SU-DHL-6 (cell line): Measurements from ENCODE around the gene GATAD2B.

Source experiments
- H2AFZ ChIP-seq: fragments of 200-600 bp; sonication (generic); 2 replicates; pipeline ENCODE4 v1.6.1; 2014; ENCODE audit warnings: low read depth, mild to moderate bottlenecking, moderate library complexity, mixed read lengths, antibody characterized with exemption, low read length; ENCODE audit not compliant: severe bottlenecking
- H3F3A ChIP-seq: fragments of 200-600 bp; shearing (Covaris generic); 2 replicates; pipeline ENCODE4 v1.6.0; 2016; ENCODE audit warnings: antibody characterized with exemption, mild to moderate bottlenecking; ENCODE audit not compliant: insufficient read depth
- H3K27ac ChIP-seq: fragments of 200-600 bp; sonication (generic); 2 replicates; pipeline ENCODE4 v1.5.1; 2016; ENCODE audit warnings: low read depth, mild to moderate bottlenecking, low read length, moderate library complexity, mixed read lengths
- H3K27me3 ChIP-seq: fragments of 200-600 bp; sonication (generic), shearing (Covaris generic); 2 replicates; pipeline ENCODE4 v1.6.0; 2014; ENCODE audit warnings: mild to moderate bottlenecking, low read length
- H3K36me3 ChIP-seq: fragments of 200-600 bp; sonication (generic); 2 replicates; pipeline ENCODE4 v1.6.1; 2014; ENCODE audit warnings: mild to moderate bottlenecking, low read length, mixed read lengths
- H3K4me2 ChIP-seq: fragments of 300-600, 200-600 bp; shearing (Covaris generic), sonication (generic); 2 replicates; pipeline ENCODE4 v1.6.0; 2014; ENCODE audit warnings: low read length, low read depth, mild to moderate bottlenecking; ENCODE audit not compliant: poor library complexity, severe bottlenecking
- H3K4me3 ChIP-seq: fragments of 200-600 bp; sonication (generic); 2 replicates; pipeline ENCODE4 v1.5.1; 2014; ENCODE audit warnings: antibody characterized with exemption, low read length, mild to moderate bottlenecking, mixed read lengths; ENCODE audit not compliant: insufficient read depth, poor library complexity, severe bottlenecking
- H3K79me2 ChIP-seq: fragments of 200-600 bp; sonication (generic); 2 replicates; pipeline ENCODE4 v1.6.1; 2014; ENCODE audit warnings: mild to moderate bottlenecking, low read length, moderate library complexity; ENCODE audit not compliant: insufficient read depth
- H3K9ac ChIP-seq: fragments of 200-600 bp; sonication (generic); 2 replicates; pipeline ENCODE4 v1.7.0; 2014; ENCODE audit warnings: mild to moderate bottlenecking, low read length
- H3K9me2 ChIP-seq: fragments of 200-600 bp; sonication (generic); replicated peaks from 2 replicates; pipeline ENCODE4 v1.6.1; 2014; ENCODE audit warnings: low read length; ENCODE audit not compliant: insufficient read depth
- H3K9me3 ChIP-seq: fragments of 200-600 bp; sonication (generic); 2 replicates; pipeline ENCODE4 v1.6.1; 2014; ENCODE audit warnings: low read length, mixed read lengths; ENCODE audit not compliant: insufficient read depth
- H4K20me1 ChIP-seq: fragments of 200-600 bp; sonication (generic); 2 replicates; pipeline ENCODE4 v1.6.1; 2014; ENCODE audit warnings: low read depth, mild to moderate bottlenecking, antibody characterized with exemption, low read length, moderate library complexity, mixed read lengths
- EZH2phosphoT487 ChIP-seq: fragments of 200-600 bp; sonication (generic), shearing (Covaris generic); conservative IDR thresholded peaks from 2 replicates; pipeline ENCODE4 v1.6.1; 2018; ENCODE audit warnings: mild to moderate bottlenecking, antibody characterized with exemption, low read length, moderate library complexity, mixed read lengths
- TF ChIP-seq, protein P1 (sequence below): fragments of 200-600 bp; sonication (generic); IDR thresholded peaks from one replicate; pipeline ENCODE4 v1.5.1; 2017; ENCODE audit warnings: antibody characterized with exemption, mild to moderate bottlenecking, low read length, moderate library complexity; ENCODE audit not compliant: insufficient read depth, poor library complexity, severe bottlenecking

The GATAD2B gene

DNA sequence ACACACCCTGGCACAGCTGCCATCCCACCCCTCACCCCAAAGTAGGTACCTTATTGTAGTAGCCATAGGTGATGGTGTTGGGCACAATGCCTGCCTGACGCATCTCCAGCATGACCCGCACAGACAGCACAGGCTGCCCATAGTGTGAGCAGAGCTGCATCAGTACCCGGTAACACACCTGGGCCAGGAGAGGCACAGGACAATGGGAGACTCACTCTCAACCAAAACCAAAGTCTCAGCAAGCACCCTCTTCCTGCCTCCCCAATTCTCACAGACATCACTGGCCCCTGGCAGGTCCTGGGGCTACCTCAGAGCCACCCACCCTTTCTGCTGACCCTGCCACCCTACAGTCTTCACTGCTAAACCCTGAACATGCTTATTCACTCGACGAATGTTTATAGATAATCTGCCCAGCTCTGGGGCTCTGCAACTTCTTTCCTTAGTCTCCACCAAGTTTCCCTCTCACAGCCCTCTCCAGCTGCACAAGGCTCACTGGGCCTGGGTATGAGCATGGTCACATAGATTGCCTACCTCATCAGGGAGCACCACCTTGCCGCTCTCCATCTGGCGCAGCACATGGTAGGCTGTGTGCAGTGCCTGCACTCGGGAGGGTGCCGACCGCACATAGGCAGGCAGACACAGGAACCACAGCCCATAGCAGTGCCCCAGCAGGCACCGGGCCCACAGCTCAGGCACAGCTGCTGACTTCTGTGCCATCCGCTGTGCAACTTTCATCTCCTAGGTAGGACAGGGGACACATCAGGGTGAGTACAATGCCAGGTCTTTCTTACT, 13.4 kb upstream of the GATAD2B start:
- Histone ChIP-seq H2AFZ (no peak overlapping the region), H3K4me2 (no peak overlapping the region), H3K27me3 (no peaks in the 10 kb centered on the region), H3F3A (no peaks in the 10 kb centered on the region), H3K4me3 (no peak overlapping the region), H3K9me3 (no peaks in the 10 kb centered on the region), H3K36me3 (no peaks in the 10 kb centered on the region), H3K9me2 (no peaks in the 10 kb centered on the region), H3K9ac (no peak overlapping the region), H3K27ac (no peak overlapping the region), H3K79me2 (no peaks in the 10 kb centered on the region), H4K20me1 (no peaks in the 10 kb centered on the region)
- TF ChIP-seq EZH2phosphoT487: no peak

DNA sequence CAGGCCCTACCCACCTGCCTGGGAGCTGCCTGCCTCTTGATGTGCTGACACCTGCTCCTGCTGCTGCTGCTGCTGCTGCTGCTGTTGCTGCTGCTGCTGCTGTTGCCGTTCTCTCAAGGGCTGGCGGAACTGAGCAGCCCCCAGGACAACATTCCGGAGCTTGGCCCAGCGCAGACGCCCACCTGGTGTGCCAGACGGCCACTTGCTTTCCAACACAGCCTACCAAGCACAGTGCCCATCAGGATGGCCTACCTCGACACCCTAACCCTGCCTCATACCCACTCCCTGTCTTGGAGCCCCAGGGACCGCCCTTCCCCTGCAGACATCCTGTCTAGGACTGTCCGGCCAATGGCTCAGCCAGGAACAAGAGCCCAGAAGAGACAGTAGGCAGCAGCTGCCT, 12.0 kb upstream of the GATAD2B start:
- H3K4me3 ChIP-seq: no peak overlapping the region

DNA sequence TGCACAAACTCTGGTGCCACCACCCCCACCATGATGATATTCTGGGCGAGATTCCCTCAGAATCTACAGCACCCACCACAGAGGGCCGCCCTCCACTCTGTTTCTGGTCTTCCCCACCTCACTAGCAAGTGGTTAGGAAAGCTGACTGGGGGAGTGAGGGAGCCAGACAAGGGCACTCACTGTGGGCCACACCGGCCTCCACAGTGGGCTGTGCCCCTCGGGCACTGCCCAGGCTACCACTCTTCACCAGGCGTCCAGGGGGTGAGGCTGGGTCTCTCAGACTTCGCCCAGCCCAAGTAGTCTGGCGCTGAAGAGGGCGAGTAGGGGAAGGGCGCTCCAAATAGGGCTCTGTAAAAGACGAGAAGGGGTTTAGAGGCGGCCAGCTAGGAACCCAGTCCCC, 11.2 kb upstream of the GATAD2B start:
- H3K9me3 ChIP-seq: no peaks in the 10 kb centered on the region
- H3K4me2 ChIP-seq: no peak overlapping the region
- H3K36me3 ChIP-seq: no peaks in the 10 kb centered on the region
- H3K79me2 ChIP-seq: no peaks in the 10 kb centered on the region
- TF ChIP-seq, protein P1, sequence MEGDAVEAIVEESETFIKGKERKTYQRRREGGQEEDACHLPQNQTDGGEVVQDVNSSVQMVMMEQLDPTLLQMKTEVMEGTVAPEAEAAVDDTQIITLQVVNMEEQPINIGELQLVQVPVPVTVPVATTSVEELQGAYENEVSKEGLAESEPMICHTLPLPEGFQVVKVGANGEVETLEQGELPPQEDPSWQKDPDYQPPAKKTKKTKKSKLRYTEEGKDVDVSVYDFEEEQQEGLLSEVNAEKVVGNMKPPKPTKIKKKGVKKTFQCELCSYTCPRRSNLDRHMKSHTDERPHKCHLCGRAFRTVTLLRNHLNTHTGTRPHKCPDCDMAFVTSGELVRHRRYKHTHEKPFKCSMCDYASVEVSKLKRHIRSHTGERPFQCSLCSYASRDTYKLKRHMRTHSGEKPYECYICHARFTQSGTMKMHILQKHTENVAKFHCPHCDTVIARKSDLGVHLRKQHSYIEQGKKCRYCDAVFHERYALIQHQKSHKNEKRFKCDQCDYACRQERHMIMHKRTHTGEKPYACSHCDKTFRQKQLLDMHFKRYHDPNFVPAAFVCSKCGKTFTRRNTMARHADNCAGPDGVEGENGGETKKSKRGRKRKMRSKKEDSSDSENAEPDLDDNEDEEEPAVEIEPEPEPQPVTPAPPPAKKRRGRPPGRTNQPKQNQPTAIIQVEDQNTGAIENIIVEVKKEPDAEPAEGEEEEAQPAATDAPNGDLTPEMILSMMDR: no peak
- TF ChIP-seq EZH2phosphoT487: no peak
- H2AFZ ChIP-seq: no peak overlapping the region
- no peaks in the 10 kb centered on the region for H4K20me1 ChIP-seq
- no peaks in the 10 kb centered on the region for H3K9me2 ChIP-seq
- H3K9ac ChIP-seq: no peak overlapping the region
- H3K27me3 ChIP-seq: no peaks in the 10 kb centered on the region
- H3K4me3 ChIP-seq: no peak overlapping the region
- H3K27ac ChIP-seq: no peak overlapping the region
- peaks cover 5% of the 10 kb centered on the region; the same call in 1 of the 2 replicates for H3F3A ChIP-seq

More for the DNA sequence above, 12.0 kb upstream of the GATAD2B start:
- H3K36me3 ChIP-seq: no peaks in the 10 kb centered on the region
- TF ChIP-seq EZH2phosphoT487: no peak
- TF ChIP-seq, protein P1: no peak
- H3K27ac ChIP-seq: no peak overlapping the region
- H3K27me3 ChIP-seq: no peaks in the 10 kb centered on the region
- H3K9me2 ChIP-seq: no peaks in the 10 kb centered on the region
- no peaks in the 10 kb centered on the region for H3K9me3 ChIP-seq
- H3K4me2 ChIP-seq: no peak overlapping the region
- no peak overlapping the region for H3K9ac ChIP-seq
- H4K20me1 ChIP-seq: no peaks in the 10 kb centered on the region
- peaks cover 2% of the 10 kb centered on the region; the same call in 1 of the 2 replicates for H3F3A ChIP-seq
- H2AFZ ChIP-seq: no peak overlapping the region
- no peaks in the 10 kb centered on the region for H3K79me2 ChIP-seq

DNA sequence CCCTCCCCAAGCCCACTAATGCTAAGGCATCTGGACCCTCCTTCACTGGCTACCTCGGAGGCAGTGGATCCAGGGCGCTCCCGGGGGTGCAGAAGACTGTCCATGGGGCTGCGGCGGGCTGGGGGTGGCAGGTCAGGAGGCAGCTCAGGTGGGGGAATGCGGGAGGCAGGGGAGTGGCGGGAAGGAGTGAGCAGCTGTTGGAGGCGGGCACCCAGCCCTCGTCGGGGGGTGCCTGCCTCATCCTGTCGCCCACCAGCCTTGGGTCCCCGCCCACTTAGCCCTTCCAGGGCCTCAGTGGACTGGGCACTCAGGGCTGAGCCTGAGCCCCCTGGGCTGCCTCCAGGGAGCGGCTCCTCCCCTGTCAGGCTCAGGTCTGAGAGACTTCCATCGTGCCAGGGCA, 10.7 kb upstream of the GATAD2B start:
- Histone ChIP-seq H3K9me3 (no peaks in the 10 kb centered on the region), H3K36me3 (no peaks in the 10 kb centered on the region), H3K4me2 (no peak overlapping the region), H3K4me3 (no peak overlapping the region), H3F3A (peaks cover 8% of the 10 kb centered on the region; the same call in 1 of the 2 replicates), H4K20me1 (no peaks in the 10 kb centered on the region), H3K79me2 (no peaks in the 10 kb centered on the region), H3K27ac (no peak overlapping the region), H3K9me2 (no peaks in the 10 kb centered on the region), H2AFZ (no peak overlapping the region), H3K9ac (no peak overlapping the region), H3K27me3 (no peaks in the 10 kb centered on the region)
- TF ChIP-seq, protein P1: no peak
- TF ChIP-seq EZH2phosphoT487: no peak
